IMR-90 (cell line): ENCODE data around the gene NAV2. TPM values are rescaled to one million over a fixed set of nuclear protein-coding genes. Genes with fewer than 3 reads are reported as not detected.

ENCODE experiments used
- ATAC-seq: fragments of 200-7000 bp; cut with Tn5 transposase; 2 replicates; pipeline ENCODE4 v1.9.1; 2020; ENCODE audit warnings: low read depth, mild to moderate bottlenecking, moderate library complexity
- BruUV-seq: library from RNA; stranded (reverse); fragments of 400-500 nt; replicated peaks from 2 replicates; lab custom pipeline; 2021; lab: Mats Ljungman, UMichigan
- CTCF ChIA-PET: fragments of 300-600 bp; formaldehyde crosslinking; extraction: SDS; loops from one replicate; lab custom pipeline; 2021; ENCODE audit warnings: antibody characterized with exemption; lab: Yijun Ruan, JAX
- POLR2A ChIA-PET: fragments of 300-600 bp; sonication (Branson Sonifier 250); formaldehyde crosslinking; loops from one replicate; lab custom pipeline; 2022; ENCODE audit warnings: antibody characterized with exemption; ENCODE audit not compliant: unreplicated experiment; lab: Charles Lee
- DNase-seq: peaks from one replicate; pipeline ENCODE4 v3.0.0; 2013
- H2AFZ ChIP-seq: replicated peaks from 2 replicates; pipeline ENCODE3; 2013; ENCODE audit warnings: low read length, mild to moderate bottlenecking; ENCODE audit not compliant: poor library complexity
- H2AK5ac ChIP-seq: 2 replicates; pipeline ENCODE4 v1.6.1; 2013; ENCODE audit warnings: low read depth, low read length, inconsistent platforms
- H2AK9ac ChIP-seq: replicated peaks from 2 replicates; pipeline ENCODE3; 2013; ENCODE audit warnings: mild to moderate bottlenecking, low read depth, low read length, moderate library complexity; ENCODE audit not compliant: poor library complexity
- H2BK120ac ChIP-seq: 2 replicates; pipeline ENCODE4 v1.6.1; 2013; ENCODE audit warnings: low read depth, low read length, inconsistent platforms
- H2BK15ac ChIP-seq: 3 replicates; pipeline ENCODE4 v1.6.1; 2013; ENCODE audit warnings: low read depth, low read length, inconsistent platforms
- H2BK20ac ChIP-seq: 2 replicates; pipeline ENCODE4 v1.6.1; 2013; ENCODE audit warnings: low read depth, mild to moderate bottlenecking, inconsistent platforms, low read length, moderate library complexity
- H2BK5ac ChIP-seq: 2 replicates; pipeline ENCODE4 v1.6.1; 2013; ENCODE audit warnings: mild to moderate bottlenecking, low read depth, low read length, inconsistent platforms; ENCODE audit not compliant: poor library complexity, severe bottlenecking
- H3K14ac ChIP-seq: replicated peaks from 2 replicates; pipeline ENCODE4 v1.6.1; 2013; ENCODE audit warnings: low read depth, low read length, inconsistent platforms
- H3K18ac ChIP-seq: 2 replicates; pipeline ENCODE4 v1.6.1; 2013; ENCODE audit warnings: low read depth, low read length, control low read depth
- H3K23ac ChIP-seq: 2 replicates; pipeline ENCODE4 v1.6.1; 2013; ENCODE audit warnings: low read depth, low read length, inconsistent platforms
- H3K27ac ChIP-seq: 2 replicates; pipeline ENCODE4 v1.5.1; 2013; ENCODE audit warnings: mild to moderate bottlenecking, control low read depth, low read length; ENCODE audit not compliant: insufficient read depth
- H3K27me3 ChIP-seq: 2 replicates; pipeline ENCODE4 v1.6.1; 2013; ENCODE audit warnings: low read length; ENCODE audit not compliant: control insufficient read depth, insufficient read depth
- H3K36me3 ChIP-seq: 2 replicates; pipeline ENCODE4 v1.6.1; 2013; ENCODE audit warnings: low read length, mixed read lengths; ENCODE audit not compliant: control insufficient read depth, insufficient read depth
- H3K4ac ChIP-seq: 2 replicates; pipeline ENCODE4 v1.6.1; 2013; ENCODE audit warnings: low read depth, low read length, inconsistent platforms
- H3K4me1 ChIP-seq: 2 replicates; pipeline ENCODE4 v1.6.1; 2013; ENCODE audit warnings: low read length, mixed read lengths; ENCODE audit not compliant: control insufficient read depth, insufficient read depth
- H3K4me2 ChIP-seq: 2 replicates; pipeline ENCODE4 v1.6.1; 2013; ENCODE audit warnings: low read depth, mild to moderate bottlenecking, control low read depth, low read length, moderate library complexity
- H3K4me3 ChIP-seq: 2 replicates; pipeline ENCODE4 v1.5.1; 2013; ENCODE audit warnings: low read depth, mild to moderate bottlenecking, control low read depth, low read length, moderate library complexity; ENCODE audit not compliant: insufficient read depth
- H3K56ac ChIP-seq: 2 replicates; pipeline ENCODE4 v1.6.1; 2013; ENCODE audit warnings: low read length, inconsistent platforms; ENCODE audit not compliant: insufficient read depth; ENCODE audit errors: extremely low read depth
- H3K79me1 ChIP-seq, 2 experiments: 2 replicates each; pipeline ENCODE4 v1.6.1; 2013; ENCODE audit warnings: low read length in 2 of 2, inconsistent platforms in 1 of 2, low read depth in 1 of 2
- H3K9ac ChIP-seq: 2 replicates; pipeline ENCODE4 v1.6.1; 2013; ENCODE audit warnings: low read depth, low read length, control low read depth
- H3K9me1 ChIP-seq: 2 replicates; pipeline ENCODE4 v1.6.1; 2013; ENCODE audit warnings: low read length, inconsistent platforms; ENCODE audit not compliant: insufficient read depth
- H3K9me3 ChIP-seq: 2 replicates; pipeline ENCODE4 v1.6.1; 2013; ENCODE audit warnings: low read length; ENCODE audit not compliant: control insufficient read depth, insufficient read depth
- H4K20me1 ChIP-seq: 2 replicates; pipeline ENCODE4 v1.6.1; 2013; ENCODE audit warnings: low read length, inconsistent platforms; ENCODE audit not compliant: insufficient read depth
- H4K5ac ChIP-seq: 2 replicates; pipeline ENCODE4 v1.6.1; 2013; ENCODE audit warnings: mild to moderate bottlenecking, low read depth, low read length, control low read depth
- H4K8ac ChIP-seq, 2 experiments: 2 replicates each; pipeline ENCODE4 v1.6.1; 2013; ENCODE audit warnings: low read depth in 2 of 2, low read length in 2 of 2, control low read depth in 1 of 2, inconsistent platforms in 1 of 2
- H4K91ac ChIP-seq: 2 replicates; pipeline ENCODE4 v1.6.1; 2013; ENCODE audit warnings: low read depth, low read length, inconsistent platforms; ENCODE audit not compliant: insufficient read depth
- BHLHE40 ChIP-seq: fragments of 150-350 bp; IDR thresholded peaks from 2 replicates; pipeline ENCODE4 v1.6.1; 2016; ENCODE audit warnings: mild to moderate bottlenecking, low read depth, low read length
- CEBPB ChIP-seq: IDR thresholded peaks from 2 replicates; pipeline ENCODE4 v1.6.1; 2012; ENCODE audit warnings: low read depth, low read length, improper control_type of control experiment
- ELK1 ChIP-seq: fragments of 150-350 bp; IDR thresholded peaks from 2 replicates; pipeline ENCODE4 v1.6.1; 2016; ENCODE audit warnings: low read depth, mild to moderate bottlenecking, low read length, moderate library complexity, borderline replicate concordance
- MAFK ChIP-seq: IDR thresholded peaks from 2 replicates; pipeline ENCODE4 v1.6.1; 2012; ENCODE audit warnings: low read depth, low read length, improper control_type of control experiment
- MAZ ChIP-seq: IDR thresholded peaks from 2 replicates; pipeline ENCODE4 v1.6.1; 2012; ENCODE audit warnings: low read depth, mild to moderate bottlenecking, low read length, improper control_type of control experiment, moderate library complexity, borderline replicate concordance
- RFX5 ChIP-seq: IDR thresholded peaks from 2 replicates; pipeline ENCODE4 v1.8.0; 2012; ENCODE audit warnings: low read depth, mild to moderate bottlenecking, low read length, moderate library complexity
- USF2 ChIP-seq: fragments of 150-350 bp; IDR thresholded peaks from 2 replicates; pipeline ENCODE4 v1.6.1; 2017; ENCODE audit warnings: mild to moderate bottlenecking, antibody characterized with exemption, low read length, low read depth
- WGBS, 2 experiments: methylation state at CpG; one replicate each; pipeline versions ENCODE4 v1.1.5 to v1.1.7; 2013; ENCODE audit warnings: missing lambda C conversion rate in 2 of 2; ENCODE audit not compliant: insufficient read length in 1 of 2; ENCODE audit errors: extremely low coverage in 2 of 2; 5-methylcytosine and 5-hydroxymethylcytosine counted together
- dilution Hi-C: fragments of 300-500 bp; cut with HindIII; formaldehyde crosslinking; loops from one replicate; pipeline ENCODE4 v1.14.3; 2018; ENCODE audit warnings: low sequenced_read_pairs; ENCODE audit not compliant: unreplicated experiment
- in situ Hi-C: fragments of 300-500 bp; cut with MboI; formaldehyde crosslinking; loops from 3 replicates; pipeline ENCODE4 v1.14.3; 2019; ENCODE audit warnings: low sequenced_read_pairs, inconsistent platforms, mixed read lengths
- intact Hi-C: fragments of 100-400 bp; cut with micrococcal nuclease; formaldehyde crosslinking; loops from 2 replicates; pipeline ENCODE4 v1.10.0; 2022
- polyA plus RNA-seq, 3 experiments: library from polyadenylated mRNA; depleted of rRNA; stranded (reverse); fragments of >200 nt; gene quantifications; 2 replicates each; pipeline ENCODE4 v1.2.3, GENCODE V29; 2012; ENCODE audit warnings: low replicate concordance in 1 of 3
- total RNA-seq: library from RNA; depleted of rRNA; stranded (reverse); fragments of >200 nt; gene quantifications from 2 replicates; pipeline ENCODE4 v1.2.3, GENCODE V29; 2012

Gene NAV2
- total and polyA plus RNA-seq, 2 of the 4 experiments (the other 2 are of a cell fraction): 4.5 to 12.6 TPM

GRCh38 chr11:19805827-19806226 is 93.2 kb downstream of the NAV2 start:
- Histone ChIP-seq H4K8ac (no peak overlapping the region), H3K9ac (no peak overlapping the region), H3K27me3 (no peaks in the 10 kb centered on the region), H4K5ac (no peak overlapping the region), H2BK5ac (no peak overlapping the region), H3K18ac (no peak overlapping the region), H2BK15ac (no peak overlapping the region), H3K27ac (no peak overlapping the region), H3K36me3 (no peaks in the 10 kb centered on the region), H2BK120ac (no peak overlapping the region), H3K9me3 (no peaks in the 10 kb centered on the region), H3K9me1 (peaks cover 12% of the 10 kb centered on the region; the same call in 1 of the 2 replicates), H3K4me3 (no peak overlapping the region), H3K4ac (no peak overlapping the region), H3K14ac (no peak overlapping the region), H2AK5ac (no peak overlapping the region), H3K79me1 (peaks cover 46 to 63% of the 10 kb centered on the region in 2 experiments), H3K56ac (no peak overlapping the region), H2AFZ (no peak overlapping the region), H4K20me1 (peaks cover 60% of the 10 kb centered on the region), H4K91ac (no peak overlapping the region), H2AK9ac (no peak overlapping the region), H2BK20ac (no peak overlapping the region), H3K23ac (no peak overlapping the region), H3K4me1 (peaks cover 9% of the 10 kb centered on the region), H3K4me2 (no peak overlapping the region)
- ChIA-PET CTCF (no interaction called here), POLR2A (no interaction called here)
- no CpG with 5 or more reads among the region's 2 CpGs for WGBS, 2 experiments
- in situ Hi-C loops: no loop called here
- DNase-seq (peak; percentile 64), ATAC-seq (peak; percentile 52)
- TF ChIP-seq USF2: no peak
- TF ChIP-seq CEBPB: no peak
- no peak for TF ChIP-seq MAZ
- TF ChIP-seq ELK1: no peak
- TF ChIP-seq RFX5: no peak
- no peak for TF ChIP-seq MAFK
- no peak for TF ChIP-seq BHLHE40
- dilution Hi-C loops: no loop called here
- BruUV-seq: no TSS peak
- intact Hi-C loops: no loop called here
